H1 (cell line): ENCODE results near the gene TMED3. TPM values are rescaled to one million over a fixed set of nuclear protein-coding genes. Genes with fewer than 3 reads are reported as not detected.
A peak's percentile ranks its signal among the peaks of the same experiment; 100 is the strongest.

Source experiments
- ASH2L ChIP-seq: fragments of 200-600, 300-600 bp; sonication (generic); IDR thresholded peaks from one replicate; pipeline ENCODE4 v1.7.1; 2017; ENCODE audit warnings: low read length
- CEBPB ChIP-seq: IDR thresholded peaks from 2 replicates; pipeline ENCODE4 v1.6.1; 2012; ENCODE audit warnings: low read depth, low read length
- EP300 ChIP-seq, 2 experiments: IDR thresholded peaks; 1 replicate in 1 of 2; 2 replicates in 1 of 2; pipeline ENCODE4 v1.6.1; 2011 to 2012; ENCODE audit warnings: low read depth in 2 of 2, low read length in 2 of 2, mild to moderate bottlenecking in 2 of 2, borderline replicate concordance in 1 of 2, inconsistent platforms in 1 of 2, moderate library complexity in 1 of 2
- FOSL1 ChIP-seq: IDR thresholded peaks from 2 replicates; pipeline ENCODE4 v1.6.1; 2011; ENCODE audit warnings: mild to moderate bottlenecking, low read depth, low read length, moderate library complexity; ENCODE audit not compliant: insufficient read depth
- GABPA ChIP-seq: IDR thresholded peaks from 2 replicates; pipeline ENCODE4 v1.6.1; 2011; ENCODE audit warnings: mild to moderate bottlenecking, low read length, moderate library complexity, borderline replicate concordance; ENCODE audit not compliant: insufficient read depth
- HDAC2 ChIP-seq, 2 experiments: fragments of 300-600 bp in 1 of 2; sonication (generic) in 1 of 2; IDR thresholded peaks; 2 replicates each; pipeline ENCODE4 v1.6.1; 2011 to 2012; ENCODE audit warnings: low read depth in 2 of 2, low read length in 2 of 2, mild to moderate bottlenecking in 2 of 2, moderate library complexity in 2 of 2, borderline replicate concordance in 1 of 2, inconsistent platforms in 1 of 2
- KDM4A ChIP-seq: IDR thresholded peaks from one replicate; pipeline ENCODE4 v1.7.1; 2012; ENCODE audit warnings: low read depth, mild to moderate bottlenecking, moderate library complexity, low read length, inconsistent platforms; ENCODE audit not compliant: severe bottlenecking
- POLR2A ChIP-seq, 2 experiments: IDR thresholded peaks; 1 replicate in 1 of 2; 2 replicates in 1 of 2; pipeline ENCODE4 v1.6.1; 2011; ENCODE audit warnings: low read depth in 2 of 2, low read length in 2 of 2, mild to moderate bottlenecking in 2 of 2; ENCODE audit errors: control extremely low read depth in 1 of 2
- POLR2AphosphoS5 ChIP-seq: IDR thresholded peaks from 2 replicates; pipeline ENCODE4 v1.6.1; 2011; ENCODE audit warnings: low read depth, low read length
- POU5F1 ChIP-seq: IDR thresholded peaks from 2 replicates; pipeline ENCODE4 v1.6.1; 2011; ENCODE audit warnings: low read depth, mild to moderate bottlenecking, low read length, moderate library complexity
- RAD21 ChIP-seq, 2 experiments: IDR thresholded peaks in 1 of 2; conservative IDR thresholded peaks in 1 of 2; 2 replicates each; pipeline ENCODE4 v1.6.1; 2011; ENCODE audit warnings: low read depth in 2 of 2, low read length in 2 of 2, improper control_type of control experiment in 1 of 2, inconsistent platforms in 1 of 2, mild to moderate bottlenecking in 1 of 2, moderate library complexity in 1 of 2
- RBBP5 ChIP-seq: IDR thresholded peaks from 2 replicates; pipeline ENCODE4 v1.7.1; 2012; ENCODE audit warnings: low read depth, mild to moderate bottlenecking, inconsistent platforms, low read length, moderate library complexity, borderline replicate concordance
- TAF1 ChIP-seq: IDR thresholded peaks from 2 replicates; pipeline ENCODE4 v1.6.1; 2011; ENCODE audit warnings: mild to moderate bottlenecking, low read depth, low read length
- YY1 ChIP-seq: IDR thresholded peaks from 2 replicates; pipeline ENCODE4 v1.6.1; 2011; ENCODE audit warnings: low read depth, mild to moderate bottlenecking, low read length
- polyA plus RNA-seq, 7 experiments: library from polyadenylated mRNA; depleted of rRNA in 3 of 7; stranded (reverse) in 5 of 7; unstranded in 2 of 7; fragments of >200 nt in 5 of 7; fragments of 200-250 nt in 2 of 7; gene quantifications; 1 replicate in 5 of 7; 2 replicates in 1 of 7; 4 replicates in 1 of 7; pipeline versions ENCODE4 v1.2.1 to v1.2.3, GENCODE V29; 2011 to 2013; ENCODE audit warnings: missing spikeins in 2 of 7, mixed read lengths in 2 of 7
- total RNA-seq: library from RNA; stranded (reverse); fragmentation: NEBNext Ultra II Directional; extraction: Animal tissue kit (Norgen Biotek cat#: 25700); gene quantifications from 2 replicates; pipeline ENCODE4 v1.2.1, GENCODE V29; 2021
- TF ChIP-seq, protein P1 (sequence below): IDR thresholded peaks from 2 replicates; pipeline ENCODE4 v1.6.1; 2011; ENCODE audit warnings: low read length, improper control_type of control experiment
- TF ChIP-seq, protein P2 (sequence below): IDR thresholded peaks from 2 replicates; pipeline ENCODE4 v1.6.1; 2012; ENCODE audit warnings: inconsistent platforms
- TF ChIP-seq, protein P3 (sequence below), 3 experiments: IDR thresholded peaks; 1 replicate in 2 of 3; 2 replicates in 1 of 3; pipeline versions ENCODE4 v1.5.1 to v1.6.1; 2011; ENCODE audit warnings: low read length in 3 of 3, mild to moderate bottlenecking in 3 of 3, inconsistent platforms in 2 of 3, low read depth in 1 of 3, moderate library complexity in 1 of 3; ENCODE audit not compliant: insufficient read depth in 1 of 3; ENCODE audit errors: control extremely low read depth in 1 of 3

Gene TMED3
- total and polyA plus RNA-seq, 2 of the 8 experiments (the other 6 are each of a cell fraction or from before 2014, with no cell fraction given), result 50.2 to 110 TPM

DNA sequence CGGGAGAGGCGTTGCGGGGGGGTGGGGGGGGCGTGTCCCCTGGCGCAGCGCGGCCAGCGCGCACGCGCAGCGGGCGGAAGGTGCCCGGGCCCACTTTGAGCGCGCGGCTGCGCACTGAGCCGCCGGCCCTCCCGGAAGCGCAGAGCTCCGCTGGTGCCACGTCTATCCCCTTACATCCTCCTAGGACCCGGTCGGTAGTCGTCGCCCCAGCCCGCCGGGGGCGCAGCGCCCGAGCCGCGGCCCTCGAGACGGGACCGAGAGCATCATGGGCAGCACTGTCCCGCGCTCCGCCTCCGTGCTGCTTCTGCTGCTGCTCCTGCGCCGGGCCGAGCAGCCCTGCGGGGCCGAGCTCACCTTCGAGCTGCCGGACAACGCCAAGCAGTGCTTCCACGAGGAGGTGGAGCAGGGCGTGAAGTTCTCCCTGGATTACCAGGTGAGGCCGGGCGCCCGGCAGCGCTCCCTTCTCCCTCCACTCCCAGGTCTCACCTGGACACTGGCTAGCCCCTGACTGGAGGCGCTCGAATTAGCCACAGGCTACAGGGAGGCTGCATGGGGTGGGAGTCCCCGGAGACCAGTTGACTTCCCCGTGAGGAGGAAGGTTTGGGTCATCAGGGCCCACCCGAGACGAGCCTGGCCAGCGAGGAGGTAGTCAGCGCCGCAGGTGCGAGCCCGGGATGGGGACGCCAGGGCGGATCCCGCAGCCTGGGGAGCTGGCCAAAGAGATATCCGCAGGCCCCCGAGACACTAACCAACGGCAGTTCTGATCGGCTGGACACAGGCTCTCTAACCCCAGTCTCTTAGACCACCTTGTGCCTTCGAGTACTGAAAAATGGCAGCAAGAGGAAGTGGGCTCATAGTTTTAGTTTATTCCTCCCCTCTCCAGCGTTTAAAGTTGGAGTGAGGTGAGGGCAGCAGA lies at the start of gene TMED3 (continued):
- TF ChIP-seq, protein P1, sequence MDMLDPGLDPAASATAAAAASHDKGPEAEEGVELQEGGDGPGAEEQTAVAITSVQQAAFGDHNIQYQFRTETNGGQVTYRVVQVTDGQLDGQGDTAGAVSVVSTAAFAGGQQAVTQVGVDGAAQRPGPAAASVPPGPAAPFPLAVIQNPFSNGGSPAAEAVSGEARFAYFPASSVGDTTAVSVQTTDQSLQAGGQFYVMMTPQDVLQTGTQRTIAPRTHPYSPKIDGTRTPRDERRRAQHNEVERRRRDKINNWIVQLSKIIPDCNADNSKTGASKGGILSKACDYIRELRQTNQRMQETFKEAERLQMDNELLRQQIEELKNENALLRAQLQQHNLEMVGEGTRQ, result no peak
- TF ChIP-seq HDAC2 (IDR thresholded peaks at IDR 0.05; ENCODE audit: borderline replicate concordance in 1 of 2, low read depth in 2 of 2, low read length in 2 of 2) (0 out of 4 replicates have a peak, but pooled peaks of 1 of the 2 experiments have one; percentile 14), POU5F1 (no peak), RBBP5 (peak; percentile 81), RAD21 (IDR thresholded peaks at IDR 0.05 in 1 of 2, conservative IDR thresholded peaks at IDR 0.05 in 1 of 2; ENCODE audit: low read depth in 2 of 2, low read length in 2 of 2) (peak; percentile 3 to 34; a peak in 2 of 4 replicates), FOSL1 (no peak), POLR2AphosphoS5 (peak; percentile 71; the same call in 1 of the 2 replicates), TAF1 (peak; percentile 32; the same call in 1 of the 2 replicates), YY1 (no peak), EP300 (IDR thresholded peaks at IDR 0.05; ENCODE audit: borderline replicate concordance in 1 of 2, low read depth in 2 of 2, low read length in 2 of 2) (no peak), KDM4A (peak; percentile 98), ASH2L (peak; percentile 84), POLR2A (IDR thresholded peaks at IDR 0.05; ENCODE audit: control extremely low read depth in 1 of 2, low read depth in 2 of 2, low read length in 2 of 2) (peak in 1 of 2 experiments; percentile 61; a peak in 1 of 3 replicates), GABPA (peak; percentile 54; the same call in 1 of the 2 replicates), CEBPB (no peak)
- TF ChIP-seq, protein P2, sequence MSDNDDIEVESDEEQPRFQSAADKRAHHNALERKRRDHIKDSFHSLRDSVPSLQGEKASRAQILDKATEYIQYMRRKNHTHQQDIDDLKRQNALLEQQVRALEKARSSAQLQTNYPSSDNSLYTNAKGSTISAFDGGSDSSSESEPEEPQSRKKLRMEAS, result peak; percentile 76
- TF ChIP-seq, protein P3, sequence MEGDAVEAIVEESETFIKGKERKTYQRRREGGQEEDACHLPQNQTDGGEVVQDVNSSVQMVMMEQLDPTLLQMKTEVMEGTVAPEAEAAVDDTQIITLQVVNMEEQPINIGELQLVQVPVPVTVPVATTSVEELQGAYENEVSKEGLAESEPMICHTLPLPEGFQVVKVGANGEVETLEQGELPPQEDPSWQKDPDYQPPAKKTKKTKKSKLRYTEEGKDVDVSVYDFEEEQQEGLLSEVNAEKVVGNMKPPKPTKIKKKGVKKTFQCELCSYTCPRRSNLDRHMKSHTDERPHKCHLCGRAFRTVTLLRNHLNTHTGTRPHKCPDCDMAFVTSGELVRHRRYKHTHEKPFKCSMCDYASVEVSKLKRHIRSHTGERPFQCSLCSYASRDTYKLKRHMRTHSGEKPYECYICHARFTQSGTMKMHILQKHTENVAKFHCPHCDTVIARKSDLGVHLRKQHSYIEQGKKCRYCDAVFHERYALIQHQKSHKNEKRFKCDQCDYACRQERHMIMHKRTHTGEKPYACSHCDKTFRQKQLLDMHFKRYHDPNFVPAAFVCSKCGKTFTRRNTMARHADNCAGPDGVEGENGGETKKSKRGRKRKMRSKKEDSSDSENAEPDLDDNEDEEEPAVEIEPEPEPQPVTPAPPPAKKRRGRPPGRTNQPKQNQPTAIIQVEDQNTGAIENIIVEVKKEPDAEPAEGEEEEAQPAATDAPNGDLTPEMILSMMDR (IDR thresholded peaks at IDR 0.05; ENCODE audit: control extremely low read depth in 1 of 3, insufficient read depth in 1 of 3, low read depth in 1 of 3, low read length in 3 of 3), result peak; percentile 32 to 40 (median 35); a peak in 3 of 4 replicates
